Islet precursor cell (in vitro differentiated cells): ENCODE measurements around the gene SH3BP1.

ENCODE experiments used
- DNase-seq: peaks from one replicate; pipeline ENCODE4 v3.0.0-alpha.2; 2018

Gene SH3BP1

DNA sequence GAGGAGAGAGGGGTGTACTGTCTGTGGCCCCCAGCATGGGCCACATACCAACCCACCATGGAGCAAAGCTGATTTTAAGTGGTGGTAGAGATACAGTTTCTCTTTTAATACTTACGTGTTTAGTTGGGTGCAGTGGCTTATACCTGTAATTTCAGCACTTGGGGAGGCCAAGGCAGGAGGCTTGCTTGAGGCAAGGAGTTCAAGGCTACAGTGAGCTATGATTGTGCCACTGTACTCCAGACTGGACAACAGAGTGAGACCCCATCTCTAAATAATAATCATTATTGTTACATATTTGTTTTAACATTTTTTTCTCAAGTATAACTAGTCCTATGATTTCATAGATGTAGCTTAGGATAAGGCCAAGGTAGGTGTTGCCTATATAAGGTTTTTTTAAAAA lies 22.0 kb upstream of the SH3BP1 start:
- DNase-seq: no peak

DNA sequence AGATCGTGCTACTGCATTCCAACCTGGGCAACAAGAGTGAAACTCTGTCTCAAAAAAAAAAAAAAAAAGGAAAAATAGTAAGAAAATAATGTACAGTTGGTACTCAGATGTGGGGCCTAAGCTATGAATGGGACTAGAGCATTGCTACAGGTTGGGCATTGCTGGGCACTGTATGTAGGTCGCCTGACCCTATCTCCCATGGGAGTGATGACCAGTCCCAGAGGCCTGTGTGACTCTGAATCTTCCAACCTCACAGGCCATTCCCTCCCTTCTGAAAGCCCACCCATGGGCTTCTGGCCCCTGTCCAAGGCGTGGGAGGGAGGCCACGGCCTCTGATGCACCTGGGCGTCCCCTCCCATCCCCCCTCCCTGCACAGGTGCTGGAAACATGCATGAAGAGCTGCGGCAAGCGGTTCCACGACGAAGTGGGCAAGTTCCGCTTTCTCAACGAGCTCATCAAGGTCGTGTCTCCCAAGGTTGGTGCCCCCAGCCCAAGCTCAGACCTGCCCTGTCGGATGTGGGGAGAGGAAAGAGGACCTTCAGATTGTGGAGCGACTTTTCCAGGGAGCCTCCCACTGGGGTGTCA lies 21.3 kb upstream of the SH3BP1 start:
- DNase-seq: no peak

DNA sequence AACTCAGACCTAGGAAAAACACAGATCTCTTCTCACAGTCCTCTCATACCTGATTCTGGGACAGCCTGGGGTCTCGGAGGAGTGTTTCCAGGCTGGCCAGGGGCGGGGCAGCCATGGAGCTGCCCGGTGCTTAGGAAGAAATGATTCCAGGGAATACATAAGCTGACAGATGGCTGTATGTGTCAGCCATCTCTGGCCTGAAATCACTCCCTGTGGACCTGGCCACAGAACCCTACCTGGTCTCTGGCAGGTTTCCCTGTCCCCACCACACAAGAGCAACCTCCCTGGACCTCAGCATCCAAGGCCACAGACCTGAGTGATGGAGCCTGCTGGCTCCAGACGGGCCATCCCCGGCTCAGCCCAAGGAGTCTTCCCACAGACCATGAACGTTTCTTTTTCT lies 20.8 kb upstream of the SH3BP1 start:
- DNase-seq: no peak

DNA sequence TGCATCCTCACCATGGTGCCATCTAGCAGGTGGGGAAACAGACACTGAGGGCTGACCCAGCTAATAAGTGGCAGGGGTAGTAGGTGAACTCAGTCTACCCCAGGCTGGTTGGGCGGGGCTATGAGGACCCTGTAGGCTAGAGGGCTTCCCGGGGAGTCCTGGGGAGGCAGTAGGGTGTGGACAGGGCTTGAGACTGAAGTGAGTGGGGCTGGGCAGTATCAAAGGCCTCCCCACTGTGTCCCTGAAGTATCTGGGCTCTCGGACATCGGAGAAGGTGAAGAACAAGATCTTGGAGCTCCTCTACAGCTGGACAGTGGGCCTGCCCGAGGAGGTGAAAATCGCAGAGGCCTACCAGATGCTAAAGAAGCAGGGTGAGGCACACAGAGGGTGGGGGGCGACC lies 19.5 kb upstream of the SH3BP1 start:
- DNase-seq: no peak

GRCh38 chr22:37621352-37621860 lies 18.1 kb upstream of the SH3BP1 start:
- DNase-seq: no peak

DNA sequence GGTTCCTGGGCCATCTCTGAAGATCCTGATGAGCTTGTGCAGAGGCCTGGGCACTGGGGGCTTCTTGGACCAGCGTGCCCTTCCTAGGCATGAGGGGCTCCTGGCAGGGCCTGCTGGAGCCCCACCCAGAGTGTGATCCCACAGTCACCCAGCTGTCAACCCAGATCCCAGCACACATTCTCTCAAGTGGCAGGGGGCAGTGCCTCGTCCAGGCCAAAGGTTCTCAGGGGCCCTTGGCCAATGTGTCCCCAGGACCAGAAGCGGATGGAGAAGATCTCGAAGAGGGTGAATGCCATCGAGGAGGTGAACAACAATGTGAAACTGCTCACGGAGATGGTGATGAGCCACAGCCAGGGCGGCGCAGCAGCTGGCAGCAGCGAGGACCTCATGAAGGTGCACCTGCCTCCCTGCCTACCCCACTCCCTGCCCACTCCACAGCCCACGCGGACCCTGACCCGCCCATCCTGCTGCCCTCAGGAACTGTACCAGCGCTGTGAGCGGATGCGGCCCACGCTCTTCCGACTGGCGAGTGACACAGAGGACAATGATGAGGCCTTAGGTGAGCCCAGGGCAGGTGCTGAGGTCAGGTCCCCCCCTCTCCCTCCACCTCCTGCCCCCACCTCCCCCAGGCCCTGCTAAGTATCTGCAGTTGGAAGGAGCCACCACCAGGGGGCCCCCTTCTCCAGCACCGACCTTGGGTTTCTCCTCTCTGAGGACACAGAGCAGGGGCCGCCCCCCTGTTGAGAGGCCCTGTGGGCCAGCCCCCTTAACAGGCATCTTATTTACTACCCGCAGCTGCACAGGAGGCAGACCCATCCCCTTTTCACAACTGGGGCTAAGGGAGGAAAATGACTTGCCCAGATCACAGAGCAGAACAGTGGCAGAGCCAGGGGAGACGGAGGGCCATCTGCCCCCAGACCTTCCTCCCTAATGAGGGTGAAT lies 16.1 kb upstream of the SH3BP1 start:
- DNase-seq: peak; percentile 80

DNA sequence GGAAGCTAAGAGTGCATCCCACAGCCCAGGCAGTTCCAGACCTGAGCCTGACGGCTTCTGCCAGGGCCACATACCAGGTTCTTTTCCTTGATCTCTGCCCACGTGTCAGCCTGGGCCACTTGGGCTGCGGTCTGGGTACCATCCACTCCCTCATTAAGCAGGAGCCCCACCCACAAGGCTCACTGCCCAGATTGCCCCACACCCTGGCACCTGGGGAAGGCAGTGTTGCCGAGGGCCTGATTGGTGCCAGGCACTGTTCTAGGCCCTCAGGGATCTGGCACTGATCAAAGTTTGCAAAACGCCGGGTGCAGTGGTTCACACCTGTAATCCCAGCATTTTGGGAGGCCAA lies 15.5 kb upstream of the SH3BP1 start:
- no peak for DNase-seq

- DNase-seq: no peak
These were observed 14.6 kb upstream of the SH3BP1 start for GRCh38 chr22:37624876-37625275.

- no peak for DNase-seq
These were observed 13.7 kb upstream of the SH3BP1 start for GRCh38 chr22:37625737-37626136.

DNA sequence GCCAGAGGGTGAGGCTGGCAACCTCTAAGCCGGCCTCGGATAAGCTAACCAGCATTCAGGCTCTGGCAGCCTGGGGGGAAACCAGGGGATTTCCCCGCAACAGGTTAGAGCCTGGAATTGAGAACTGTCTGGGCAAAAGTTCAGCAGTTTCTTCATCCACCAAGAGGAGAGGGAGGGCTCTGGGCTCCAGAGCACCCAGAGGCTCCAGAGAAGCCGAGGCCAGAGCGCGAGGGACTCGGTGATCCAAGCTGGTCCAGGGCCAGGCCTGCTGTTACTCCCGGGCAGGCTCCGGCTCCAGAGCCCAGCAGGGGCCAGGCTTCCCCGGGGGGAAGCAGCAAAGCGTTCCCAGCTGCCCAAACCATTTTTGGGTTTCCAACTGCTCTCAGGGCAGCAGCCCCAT lies 13.3 kb upstream of the SH3BP1 start:
- no peak for DNase-seq

DNA sequence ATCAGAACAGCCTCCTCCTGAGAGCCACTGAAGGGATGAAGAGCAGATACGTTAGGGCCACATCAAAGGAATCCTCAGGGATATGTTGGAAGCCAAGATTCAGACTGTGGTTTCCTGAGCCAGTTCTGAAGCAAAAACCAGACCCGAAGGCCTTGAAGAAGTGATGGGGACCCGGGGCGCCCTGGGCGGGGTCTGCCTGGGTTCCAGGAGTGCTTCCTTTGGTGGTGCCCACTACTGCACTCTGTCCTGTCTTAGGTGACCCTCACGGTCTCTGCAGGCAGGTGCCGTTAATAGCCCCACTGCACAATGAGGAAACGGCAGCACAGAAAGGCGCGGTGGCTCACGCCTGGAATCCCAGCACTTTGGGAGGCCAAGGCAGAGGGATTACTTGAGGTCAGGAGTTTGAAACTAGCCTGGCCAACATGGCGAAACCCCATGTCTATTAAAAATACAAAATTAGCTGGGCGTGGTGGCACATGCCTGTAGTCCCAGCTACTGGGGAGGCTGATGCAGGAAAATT lies 12.9 kb upstream of the SH3BP1 start:
- DNase-seq: no peak

GRCh38 chr22:37627121-37627520 lies 12.3 kb upstream of the SH3BP1 start:
- DNase-seq: no peak

DNA sequence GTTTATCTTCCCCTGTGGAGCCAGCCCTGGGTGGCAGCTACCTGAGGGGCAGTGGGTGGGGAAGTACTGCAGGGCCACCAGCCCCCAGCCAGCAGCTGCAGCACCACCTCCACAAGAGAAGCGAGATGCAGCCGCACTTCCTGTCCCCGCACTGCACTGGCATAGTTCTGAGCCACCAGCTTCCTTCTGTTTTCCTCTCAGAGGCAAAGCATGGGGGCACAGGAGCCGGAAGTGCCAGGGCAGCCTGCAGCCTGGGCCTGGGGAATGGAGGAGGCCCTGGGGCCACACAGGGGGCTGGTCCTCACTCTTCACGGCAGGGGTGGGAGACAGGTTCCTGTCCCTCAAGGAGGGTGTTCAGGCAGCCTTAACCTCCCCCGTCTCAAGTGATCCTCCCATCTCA lies 11.9 kb upstream of the SH3BP1 start:
- no peak for DNase-seq

DNA sequence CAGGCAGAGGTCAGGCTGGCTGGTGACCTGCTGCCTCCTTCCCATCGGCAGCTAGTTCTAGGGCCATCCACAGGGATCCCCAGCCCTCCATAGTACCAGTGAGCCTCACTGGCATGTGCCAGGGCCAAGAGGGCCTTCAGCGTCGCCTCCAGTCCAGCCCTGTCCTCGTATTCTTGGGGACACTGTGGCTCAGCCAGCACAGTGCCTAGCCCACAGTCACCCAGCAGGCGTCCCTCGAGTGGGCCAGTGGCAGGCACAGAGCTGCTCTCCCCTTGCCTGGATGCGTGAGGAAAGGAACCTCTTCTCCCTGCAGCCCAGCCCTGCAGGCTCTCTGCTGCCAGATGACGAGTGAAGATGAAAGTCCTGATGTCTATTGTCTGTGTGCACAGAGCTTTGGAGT lies 10.6 kb upstream of the SH3BP1 start:
- DNase-seq: no peak

DNA sequence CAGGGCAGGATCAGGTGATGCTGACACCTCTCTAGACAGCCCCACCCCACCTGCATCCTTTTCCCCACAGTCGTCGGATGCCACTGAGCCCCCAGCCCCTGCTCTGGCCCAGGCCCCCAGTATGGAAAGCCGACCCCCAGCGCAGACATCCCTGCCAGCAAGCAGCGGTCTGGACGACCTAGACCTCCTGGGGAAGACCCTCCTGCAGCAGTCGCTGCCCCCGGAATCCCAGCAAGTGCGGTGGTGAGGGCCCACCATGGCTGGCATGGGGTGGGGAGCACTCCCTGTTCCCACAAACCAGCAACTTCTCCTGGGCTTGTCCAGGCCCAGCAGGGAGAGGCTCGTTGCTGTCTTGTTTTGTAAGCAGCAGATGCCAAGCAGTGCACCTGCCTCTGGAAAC lies 9.5 kb upstream of the SH3BP1 start:
- DNase-seq: no peak

DNA sequence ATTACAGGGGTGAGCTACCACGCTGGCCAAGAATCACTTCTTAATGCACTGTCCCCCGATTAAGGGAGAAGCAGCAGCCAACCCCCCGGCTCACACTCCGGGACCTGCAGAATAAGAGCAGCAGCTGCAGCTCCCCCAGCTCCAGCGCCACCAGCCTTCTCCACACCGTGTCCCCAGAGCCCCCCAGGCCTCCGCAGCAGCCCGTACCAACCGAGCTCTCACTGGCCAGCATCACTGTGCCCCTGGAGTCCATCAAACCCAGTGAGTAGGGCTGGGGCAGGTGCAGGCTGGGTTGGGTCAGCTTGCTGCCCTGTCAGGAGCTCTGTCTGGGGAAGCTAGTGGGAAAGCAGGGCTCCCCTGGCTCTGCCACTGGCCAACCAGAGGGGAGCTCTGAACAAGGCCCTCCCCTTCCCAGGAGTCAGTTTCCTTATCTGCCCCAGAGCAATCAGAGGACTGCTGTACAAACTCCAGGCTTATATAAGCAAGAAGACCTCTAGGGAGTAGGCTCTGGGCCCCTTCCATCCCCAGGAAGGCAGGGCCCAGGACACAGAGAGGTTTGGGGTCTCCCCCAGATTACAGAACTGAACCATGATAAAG lies 8.5 kb upstream of the SH3BP1 start:
- DNase-seq: no peak

GRCh38 chr22:37631448-37632173 lies 7.9 kb upstream of the SH3BP1 start:
- DNase-seq: no peak

- no peak for DNase-seq
These were observed 7.0 kb upstream of the SH3BP1 start for GRCh38 chr22:37632174-37633088.

DNA sequence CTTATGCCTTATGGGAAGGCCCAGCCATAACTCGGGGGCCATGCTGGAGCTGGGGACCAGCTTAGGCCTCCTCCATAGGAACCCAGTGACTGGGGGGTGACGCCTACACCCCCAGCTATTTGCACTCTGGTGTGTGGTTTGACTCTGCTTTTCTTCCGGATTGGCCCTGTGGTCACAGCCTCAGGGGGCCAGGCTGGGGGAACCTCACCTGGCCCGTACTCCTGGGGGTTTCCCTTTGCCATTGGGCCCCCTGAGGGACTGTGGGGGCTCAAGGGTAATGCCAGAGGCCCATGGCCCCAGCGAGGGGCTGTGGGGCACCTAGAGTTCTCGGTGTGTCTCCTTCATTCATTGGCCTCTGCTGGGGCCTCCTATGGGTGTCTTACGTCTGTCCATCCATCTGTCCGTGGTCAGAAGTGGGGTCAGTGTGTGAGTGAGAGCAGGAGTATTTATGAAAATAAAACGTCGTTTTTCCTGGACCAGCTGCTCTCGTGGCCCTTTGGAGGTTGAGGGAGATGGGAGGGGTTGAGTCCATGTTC lies 6.3 kb upstream of the SH3BP1 start:
- no peak for DNase-seq

DNA sequence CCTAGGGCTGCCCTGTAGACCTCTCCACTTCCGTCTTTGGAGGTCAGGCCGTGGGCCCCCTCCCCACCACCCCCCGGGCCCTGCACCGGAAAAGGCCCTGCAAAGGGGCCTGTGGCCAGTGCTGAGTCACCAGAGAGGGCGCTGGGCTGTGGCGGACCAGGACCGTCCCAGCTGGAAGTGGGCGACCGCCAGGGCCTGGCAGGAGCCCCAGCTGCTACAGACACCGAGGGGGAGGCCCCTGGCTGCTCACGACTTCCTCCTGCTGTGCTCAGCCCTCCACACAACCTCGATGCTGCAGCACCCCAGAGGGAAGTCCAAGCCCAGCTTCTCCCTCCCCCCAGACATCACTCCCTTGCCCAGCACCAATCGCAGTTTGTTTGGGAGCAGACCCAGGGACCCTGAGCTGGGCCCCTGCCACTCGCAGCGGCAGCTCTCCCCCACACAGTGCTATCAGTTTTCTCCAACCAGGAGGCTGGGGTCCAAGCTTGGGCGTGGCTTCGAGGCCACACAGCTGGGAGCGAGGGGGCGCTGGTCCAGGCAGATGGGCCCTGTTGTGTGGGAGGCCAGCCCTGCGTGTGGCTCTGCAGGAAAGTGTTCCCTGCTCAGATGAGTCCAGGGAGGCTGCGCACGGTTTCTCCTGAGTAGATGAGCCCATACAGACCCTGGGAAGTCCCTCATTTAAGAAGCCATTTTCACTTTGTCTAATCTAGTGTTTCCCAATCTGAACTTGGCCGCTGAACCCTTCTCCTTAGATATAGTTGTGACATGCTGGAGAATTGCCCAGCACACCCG lies 5.6 kb upstream of the SH3BP1 start:
- peak; percentile 91 for DNase-seq

DNA sequence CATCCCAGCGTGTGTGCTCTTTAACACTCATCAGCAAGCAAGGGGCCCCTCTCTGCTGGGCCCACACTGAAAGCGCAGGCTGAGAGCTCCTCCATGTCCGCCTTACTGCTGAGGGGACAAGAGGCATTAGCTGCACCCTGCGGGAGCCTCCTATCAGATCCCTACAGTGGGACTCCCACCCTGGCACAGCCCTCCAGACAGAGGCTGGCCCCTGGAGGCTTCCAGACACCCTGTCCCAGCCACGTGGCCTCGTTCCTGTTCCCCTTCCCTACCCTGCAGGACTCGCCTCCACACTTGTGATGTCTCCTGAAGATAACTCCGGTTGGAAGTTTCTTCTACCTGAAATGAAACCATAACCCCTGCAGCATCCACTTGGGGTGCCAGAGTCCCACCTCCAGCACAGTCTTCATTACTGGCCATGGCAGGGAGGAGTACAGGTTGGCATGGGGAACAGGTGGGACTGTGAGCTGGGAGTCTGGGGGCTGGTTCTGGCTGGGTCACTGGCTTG lies 5.0 kb upstream of the SH3BP1 start:
- DNase-seq: no peak
